ENCODE measurements around the gene GPAT2.
A peak's percentile ranks its signal among the peaks of the same experiment; 100 is the strongest.
"Not testable (repeated sequence)": the region's sequence is repeated elsewhere in the genome, so short reads cannot be mapped to it uniquely, and the experiment has no call there.

The GPAT2 gene

DNA sequence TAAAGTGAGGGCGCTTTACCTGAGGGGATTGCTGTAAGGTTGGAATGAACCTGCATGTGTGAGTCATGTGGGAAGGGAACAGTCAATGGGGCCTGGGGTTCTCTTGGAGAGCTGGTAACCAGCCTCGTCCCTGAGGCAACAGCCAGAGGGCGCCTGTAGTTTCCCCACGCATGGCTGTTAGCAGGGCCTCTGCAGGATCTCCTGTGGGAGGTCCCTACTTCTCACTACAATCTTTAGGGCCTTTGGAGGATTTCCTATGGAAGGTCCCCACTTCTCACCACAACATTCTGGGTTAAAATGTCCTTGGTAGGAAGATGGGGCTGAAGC lies 23.6 kb downstream of the GPAT2 start:
- FAIRE-seq; DNase-seq (ENCODE audit: insufficient read length, low spot score): not testable (repeated sequence)
- TF ChIP-seq, protein P1, sequence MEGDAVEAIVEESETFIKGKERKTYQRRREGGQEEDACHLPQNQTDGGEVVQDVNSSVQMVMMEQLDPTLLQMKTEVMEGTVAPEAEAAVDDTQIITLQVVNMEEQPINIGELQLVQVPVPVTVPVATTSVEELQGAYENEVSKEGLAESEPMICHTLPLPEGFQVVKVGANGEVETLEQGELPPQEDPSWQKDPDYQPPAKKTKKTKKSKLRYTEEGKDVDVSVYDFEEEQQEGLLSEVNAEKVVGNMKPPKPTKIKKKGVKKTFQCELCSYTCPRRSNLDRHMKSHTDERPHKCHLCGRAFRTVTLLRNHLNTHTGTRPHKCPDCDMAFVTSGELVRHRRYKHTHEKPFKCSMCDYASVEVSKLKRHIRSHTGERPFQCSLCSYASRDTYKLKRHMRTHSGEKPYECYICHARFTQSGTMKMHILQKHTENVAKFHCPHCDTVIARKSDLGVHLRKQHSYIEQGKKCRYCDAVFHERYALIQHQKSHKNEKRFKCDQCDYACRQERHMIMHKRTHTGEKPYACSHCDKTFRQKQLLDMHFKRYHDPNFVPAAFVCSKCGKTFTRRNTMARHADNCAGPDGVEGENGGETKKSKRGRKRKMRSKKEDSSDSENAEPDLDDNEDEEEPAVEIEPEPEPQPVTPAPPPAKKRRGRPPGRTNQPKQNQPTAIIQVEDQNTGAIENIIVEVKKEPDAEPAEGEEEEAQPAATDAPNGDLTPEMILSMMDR (IDR thresholded peaks at IDR 0.05; ENCODE audit: insufficient read depth, missing control alignments) = peak; percentile 20

DNA sequence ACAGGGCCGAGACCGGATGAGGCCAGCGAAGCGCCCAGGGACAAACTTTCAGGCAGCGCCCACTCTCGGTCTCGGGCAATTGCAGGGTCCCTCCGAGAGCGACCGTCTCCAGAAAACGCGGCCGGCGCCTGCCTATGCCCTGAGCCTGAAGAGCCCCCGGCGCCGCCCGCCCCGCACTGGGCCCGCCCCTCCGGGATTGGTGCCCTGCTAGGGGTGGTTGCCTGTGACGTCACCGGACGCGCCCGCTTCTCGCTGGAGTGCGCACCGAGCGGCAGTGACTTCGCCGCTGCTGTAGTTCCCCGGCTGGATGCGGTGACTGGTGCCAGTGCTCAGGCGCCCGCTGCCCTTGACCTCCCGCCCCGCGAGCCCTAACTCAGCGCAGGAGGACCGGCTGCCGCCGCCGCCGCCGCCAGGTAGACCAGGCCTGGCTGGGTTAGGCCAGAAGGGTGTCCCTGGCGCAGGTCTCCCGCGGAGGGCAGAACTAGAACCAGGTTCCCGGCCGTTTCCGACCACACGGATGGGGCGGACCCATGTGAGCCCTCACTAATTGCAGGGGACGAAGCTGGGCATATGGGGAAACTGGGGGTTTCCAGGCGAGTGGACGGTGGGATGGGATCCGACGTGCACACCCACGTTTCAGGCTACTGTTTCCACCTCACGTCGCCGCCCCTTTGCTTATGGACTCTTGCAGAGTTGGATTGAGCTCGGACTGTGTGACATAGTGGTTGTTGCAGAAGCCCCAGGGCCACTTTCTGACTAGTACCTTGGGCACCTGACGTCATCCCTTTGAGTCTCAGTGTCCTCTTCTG lies 24.2 kb downstream of the GPAT2 start:
- not testable (repeated sequence) for FAIRE-seq
- DNase-seq (ENCODE audit: insufficient read length, low spot score) = peak; percentile 53

DNA sequence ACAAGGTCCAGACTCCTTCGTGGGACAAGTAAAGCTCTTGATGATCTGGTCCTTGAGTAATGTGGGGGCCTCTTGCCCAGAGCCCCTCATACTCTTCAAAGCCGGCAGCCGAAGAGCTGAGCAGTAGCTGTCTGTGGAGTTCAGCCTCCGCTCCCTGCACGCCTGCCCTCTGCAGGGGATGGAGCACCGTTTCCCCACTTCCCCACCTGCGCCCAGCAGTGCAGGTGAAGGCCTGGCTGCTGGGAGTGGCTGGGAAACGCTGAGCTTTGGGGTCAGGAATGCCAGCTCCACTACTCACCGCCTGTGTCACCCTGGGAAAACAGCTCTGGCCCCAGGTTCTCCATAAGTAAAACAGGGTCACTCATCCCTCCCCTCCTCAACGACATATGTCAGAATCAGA lies 24.9 kb downstream of the GPAT2 start:
- FAIRE-seq; DNase-seq (ENCODE audit: insufficient read length, low spot score): not testable (repeated sequence)

DNA sequence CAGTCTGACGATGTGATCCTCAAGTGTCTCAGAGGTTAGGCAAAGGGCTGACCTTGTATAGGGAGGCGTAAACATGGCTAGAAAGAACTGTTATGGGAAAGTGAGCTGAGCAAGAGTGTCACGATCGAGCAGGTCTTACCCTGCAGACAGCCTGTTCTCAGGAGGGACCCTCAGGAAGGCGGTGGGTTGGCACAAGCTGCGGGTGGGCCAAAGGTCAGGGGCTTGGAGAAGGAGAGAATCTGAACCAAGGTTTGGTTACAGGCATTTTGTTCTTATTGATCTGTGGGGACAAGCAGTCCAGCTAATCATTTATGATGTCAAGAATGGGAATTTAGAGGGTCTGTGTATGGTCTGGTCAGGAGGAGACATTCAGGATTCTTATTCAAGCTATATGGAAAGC lies 26.7 kb downstream of the GPAT2 start:
- not testable (repeated sequence) for FAIRE-seq; DNase-seq (ENCODE audit: insufficient read length, low spot score)

DNA sequence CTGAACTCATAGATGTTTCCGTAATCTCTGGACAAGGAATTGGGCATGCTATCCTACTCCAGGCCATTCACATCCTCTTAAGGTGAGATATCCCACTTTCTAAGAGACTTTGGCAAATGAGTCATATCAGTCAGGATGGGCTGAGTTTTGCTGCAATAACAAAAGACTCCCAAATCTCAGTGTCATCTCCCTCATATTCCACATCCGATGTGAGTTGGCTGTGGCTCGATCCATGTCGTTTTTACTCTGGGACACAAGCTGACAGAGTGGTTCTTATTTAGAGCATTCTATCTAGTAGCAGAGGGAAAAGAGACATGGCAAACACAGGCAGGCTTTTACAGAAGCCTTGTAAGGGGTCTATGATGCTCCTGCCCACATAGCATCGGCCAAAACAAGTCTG lies 28.5 kb downstream of the GPAT2 start:
- FAIRE-seq; DNase-seq (ENCODE audit: insufficient read length, low spot score): not testable (repeated sequence)

DNA sequence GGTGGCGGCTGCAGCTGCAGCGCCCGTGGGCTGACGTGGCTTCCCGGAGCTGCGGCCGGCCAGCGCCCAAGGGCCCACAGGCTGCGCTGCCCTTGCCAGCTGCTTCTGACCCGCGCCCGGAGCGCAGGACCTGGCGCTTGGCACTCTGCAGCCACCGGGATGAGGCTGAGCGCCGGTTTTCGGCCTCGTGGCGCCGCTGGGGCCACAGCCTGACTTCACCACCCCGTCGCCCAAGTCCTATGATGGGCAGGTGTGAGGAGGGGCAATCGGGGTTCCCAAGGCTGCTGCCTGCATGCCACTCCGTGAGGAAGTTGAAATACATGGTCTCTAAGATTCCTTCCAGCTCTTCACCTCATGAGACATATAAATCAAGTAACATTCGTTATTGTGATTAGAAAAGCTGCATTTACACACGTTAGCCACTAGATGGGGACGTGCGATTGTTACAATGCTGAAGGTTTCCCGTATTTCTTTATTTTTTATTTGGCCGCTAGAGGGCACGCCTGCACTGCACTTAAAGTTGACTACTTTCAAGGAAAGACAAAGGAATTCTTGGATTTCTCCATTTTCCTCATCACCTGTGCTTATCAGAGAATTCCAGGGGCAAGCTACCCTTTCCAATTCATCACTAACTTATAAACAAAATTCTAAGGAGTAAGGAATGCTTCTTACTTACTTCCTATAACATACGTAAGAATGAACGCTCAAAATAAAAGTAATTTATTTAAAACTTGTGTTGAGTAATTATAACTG lies 42.0 kb downstream of the GPAT2 start:
- TF ChIP-seq, protein P1 (IDR thresholded peaks at IDR 0.05; ENCODE audit: insufficient read depth, missing control alignments) = peak; percentile 71
- not testable (repeated sequence) for FAIRE-seq

DNA sequence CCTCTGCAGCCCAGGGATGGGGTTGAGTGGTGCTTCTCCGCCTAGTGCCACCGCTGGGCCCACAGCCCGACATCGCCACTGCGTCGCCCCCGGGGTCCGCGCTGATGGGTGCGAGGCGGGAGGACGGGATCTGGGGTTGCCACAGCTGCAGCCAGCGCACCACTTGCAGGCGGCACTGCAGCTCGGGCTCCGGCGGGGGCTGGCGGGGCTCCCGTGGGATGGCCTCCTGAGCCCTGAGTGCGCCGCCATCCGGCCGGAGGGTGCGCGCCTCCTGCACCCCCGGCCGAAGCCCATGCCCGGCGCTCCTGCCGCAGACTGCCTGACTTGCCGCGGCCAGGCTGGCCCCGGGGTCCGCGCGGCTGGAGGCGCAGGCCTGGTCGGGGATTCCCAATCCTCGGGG lies 42.6 kb downstream of the GPAT2 start:
- DNase-seq (ENCODE audit: insufficient read length, low spot score); FAIRE-seq: not testable (repeated sequence)

More for the DNA sequence above, 42.0 kb downstream of the GPAT2 start:
- DNase-seq (ENCODE audit: insufficient read length, low spot score) = not testable (repeated sequence)

DNA sequence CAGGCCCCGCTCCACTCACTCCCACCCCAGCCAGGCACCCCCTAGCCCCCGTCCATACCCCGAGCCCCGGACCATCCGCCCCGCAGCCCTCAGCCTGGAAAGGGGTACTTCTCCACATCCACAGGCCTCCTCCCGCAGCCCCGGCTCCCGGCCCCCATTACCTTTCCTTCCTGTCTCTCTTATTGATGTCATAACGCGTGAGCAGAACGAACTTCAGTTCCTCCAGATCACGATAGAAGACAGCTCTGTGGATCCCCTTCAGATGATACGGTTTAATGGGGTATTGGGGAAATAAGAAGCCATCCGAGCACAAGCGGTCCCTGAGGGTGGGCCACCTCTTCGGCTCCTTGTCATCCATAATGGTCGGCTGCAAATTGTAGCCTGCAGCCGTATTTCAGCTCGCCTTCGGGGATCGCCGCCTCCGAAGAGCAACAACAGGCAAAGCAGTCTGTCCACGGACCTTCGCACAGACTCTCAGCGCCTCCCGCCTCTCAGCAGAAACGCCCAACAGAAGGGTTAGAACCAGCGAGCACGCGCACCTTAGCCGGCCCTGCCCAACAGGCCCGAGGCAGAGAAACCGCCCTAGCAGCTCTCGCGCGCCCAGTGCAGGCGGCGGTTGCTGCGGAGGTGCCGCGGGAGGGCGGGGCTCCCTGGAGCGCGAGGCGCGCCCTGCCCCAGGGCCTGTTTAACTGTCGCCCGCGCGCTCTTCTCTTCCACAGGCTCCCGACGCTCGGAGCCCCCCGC lies 43.2 kb downstream of the GPAT2 start, which contains the start of gene ANKRD36C:
Gene ANKRD36C (minus strand): TSS at position 474 of the 744 bp plus-strand sequence. CDS start 116 bp downstream, at position 358.
- DNase-seq (ENCODE audit: insufficient read length, low spot score); FAIRE-seq: not testable (repeated sequence)

DNA sequence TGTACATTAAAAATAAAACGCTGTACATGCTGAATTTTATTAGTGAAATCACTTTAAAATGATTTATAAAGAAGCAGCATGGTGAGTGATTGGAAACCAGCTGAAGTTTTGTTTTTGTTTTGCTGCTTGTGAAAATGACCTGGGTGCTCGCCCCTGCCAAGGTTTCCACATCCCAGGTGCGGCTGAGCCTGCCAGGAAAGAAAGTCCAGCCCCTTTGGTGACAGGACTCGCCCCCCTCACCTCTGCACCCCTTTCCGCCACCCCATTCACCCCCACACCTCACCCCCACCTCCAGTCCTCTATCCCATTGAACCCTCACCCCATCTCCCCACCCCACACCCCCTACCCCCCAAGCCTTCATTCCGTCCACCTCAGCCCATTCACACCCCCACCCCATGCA lies 43.8 kb downstream of the GPAT2 start:
- not testable (repeated sequence) for DNase-seq (ENCODE audit: insufficient read length, low spot score); FAIRE-seq
